PFSK-1 (cell line): ENCODE measurements around the gene DNAH1.

Experiments
- POLR2AphosphoS5 ChIP-seq: IDR thresholded peaks from 2 replicates; pipeline ENCODE4 v1.6.1; 2012; ENCODE audit warnings: low read depth, mild to moderate bottlenecking, control low read depth, low read length, moderate library complexity
- SIN3A ChIP-seq: IDR thresholded peaks from 2 replicates; pipeline ENCODE4 v1.6.1; 2012; ENCODE audit warnings: mild to moderate bottlenecking, low read length, moderate library complexity, borderline replicate concordance; ENCODE audit not compliant: insufficient read depth
- TAF1 ChIP-seq: IDR thresholded peaks from 2 replicates; pipeline ENCODE4 v1.6.1; 2012; ENCODE audit warnings: low read length, control low read depth, borderline replicate concordance; ENCODE audit not compliant: insufficient read depth
- TF ChIP-seq, protein P1 (sequence below), 2 experiments: IDR thresholded peaks; 2 replicates each; pipeline versions ENCODE4 v1.6.1 to v1.8.0; 2011 to 2012; ENCODE audit warnings: low read depth in 2 of 2, low read length in 2 of 2, control low read depth in 1 of 2, inconsistent platforms in 1 of 2, mild to moderate bottlenecking in 1 of 2, moderate library complexity in 1 of 2; ENCODE audit not compliant: insufficient read depth in 1 of 2

DNA sequence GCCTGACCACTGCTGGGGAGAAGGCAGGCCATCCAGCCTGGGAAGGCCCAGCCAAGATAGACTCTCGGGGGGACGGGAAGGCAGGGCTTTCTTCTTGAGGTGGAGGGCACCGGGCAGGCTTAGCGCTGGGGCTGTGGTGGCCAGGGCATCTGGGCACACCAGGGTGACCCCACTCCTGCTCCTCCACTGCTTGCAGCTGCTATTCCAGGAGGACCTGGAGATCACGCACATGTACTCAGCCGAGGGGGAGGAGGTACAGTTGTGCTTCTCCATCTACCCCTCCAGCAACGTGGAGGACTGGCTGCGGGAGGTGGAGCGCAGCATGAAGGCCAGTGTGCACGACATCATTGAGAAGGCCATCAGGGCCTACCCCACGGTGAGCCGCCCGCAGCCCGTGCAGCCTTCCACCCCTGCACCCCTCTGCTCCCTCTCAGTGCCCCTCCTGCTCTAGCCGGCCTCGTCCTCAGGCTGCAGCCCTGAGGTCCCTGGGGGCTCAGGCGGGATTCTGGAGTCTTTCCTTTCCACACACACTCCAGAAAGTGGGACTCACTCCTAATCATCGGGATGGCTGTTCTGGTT lies 42.3 kb downstream of the DNAH1 start:
- TF ChIP-seq SIN3A (no peak), TAF1 (no peak), POLR2AphosphoS5 (no peak)
- TF ChIP-seq, protein P1, sequence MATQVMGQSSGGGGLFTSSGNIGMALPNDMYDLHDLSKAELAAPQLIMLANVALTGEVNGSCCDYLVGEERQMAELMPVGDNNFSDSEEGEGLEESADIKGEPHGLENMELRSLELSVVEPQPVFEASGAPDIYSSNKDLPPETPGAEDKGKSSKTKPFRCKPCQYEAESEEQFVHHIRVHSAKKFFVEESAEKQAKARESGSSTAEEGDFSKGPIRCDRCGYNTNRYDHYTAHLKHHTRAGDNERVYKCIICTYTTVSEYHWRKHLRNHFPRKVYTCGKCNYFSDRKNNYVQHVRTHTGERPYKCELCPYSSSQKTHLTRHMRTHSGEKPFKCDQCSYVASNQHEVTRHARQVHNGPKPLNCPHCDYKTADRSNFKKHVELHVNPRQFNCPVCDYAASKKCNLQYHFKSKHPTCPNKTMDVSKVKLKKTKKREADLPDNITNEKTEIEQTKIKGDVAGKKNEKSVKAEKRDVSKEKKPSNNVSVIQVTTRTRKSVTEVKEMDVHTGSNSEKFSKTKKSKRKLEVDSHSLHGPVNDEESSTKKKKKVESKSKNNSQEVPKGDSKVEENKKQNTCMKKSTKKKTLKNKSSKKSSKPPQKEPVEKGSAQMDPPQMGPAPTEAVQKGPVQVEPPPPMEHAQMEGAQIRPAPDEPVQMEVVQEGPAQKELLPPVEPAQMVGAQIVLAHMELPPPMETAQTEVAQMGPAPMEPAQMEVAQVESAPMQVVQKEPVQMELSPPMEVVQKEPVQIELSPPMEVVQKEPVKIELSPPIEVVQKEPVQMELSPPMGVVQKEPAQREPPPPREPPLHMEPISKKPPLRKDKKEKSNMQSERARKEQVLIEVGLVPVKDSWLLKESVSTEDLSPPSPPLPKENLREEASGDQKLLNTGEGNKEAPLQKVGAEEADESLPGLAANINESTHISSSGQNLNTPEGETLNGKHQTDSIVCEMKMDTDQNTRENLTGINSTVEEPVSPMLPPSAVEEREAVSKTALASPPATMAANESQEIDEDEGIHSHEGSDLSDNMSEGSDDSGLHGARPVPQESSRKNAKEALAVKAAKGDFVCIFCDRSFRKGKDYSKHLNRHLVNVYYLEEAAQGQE (IDR thresholded peaks at IDR 0.05; ENCODE audit: insufficient read depth in 1 of 2, low read depth in 2 of 2, low read length in 2 of 2) = no peak
